ENCODE measurements around the gene PIAS1. TPM values are rescaled to one million over a fixed set of nuclear protein-coding genes. Genes with fewer than 3 reads are reported as not detected.
A peak's percentile ranks its signal among the peaks of the same experiment; 100 is the strongest.
"Not testable (repeated sequence)": the region's sequence is repeated elsewhere in the genome, so short reads cannot be mapped to it uniquely, and the experiment has no call there.

The PIAS1 gene
- 54.5 TPM for total RNA-seq

- peak; percentile 94 for DNase-seq (ENCODE audit: low spot score)
These were observed at the start of gene PIAS1 for GRCh38 chr15:68053701-68054627. PIAS1 (plus strand) TSS chr15:68054315; CDS start chr15:68054327, 12 bp downstream.

- DNase-seq (ENCODE audit: low spot score), result not testable (repeated sequence)
These were observed 46.5 kb upstream of the PIAS1 start for GRCh38 chr15:68007642-68008041.

- no peak for DNase-seq (ENCODE audit: low spot score)
These were observed 43.6 kb upstream of the PIAS1 start for GRCh38 chr15:68010361-68011153.

GRCh38 chr15:68012911-68013310, 41.2 kb upstream of the PIAS1 start:
- peak; percentile 62 for DNase-seq (ENCODE audit: low spot score)

GRCh38 chr15:68014219-68014618, 39.9 kb upstream of the PIAS1 start:
- no peak for DNase-seq (ENCODE audit: low spot score)

- DNase-seq (ENCODE audit: low spot score), result no peak
These were observed 38.9 kb upstream of the PIAS1 start for GRCh38 chr15:68015244-68015643.

- DNase-seq (ENCODE audit: low spot score), result no peak
These were observed 36.9 kb upstream of the PIAS1 start for GRCh38 chr15:68017201-68017600.

- no peak for DNase-seq (ENCODE audit: low spot score)
These were observed 35.2 kb upstream of the PIAS1 start for GRCh38 chr15:68018797-68019444.

- no peak for DNase-seq (ENCODE audit: low spot score)
These were observed 34.1 kb upstream of the PIAS1 start for GRCh38 chr15:68019814-68020525.

- no peak for DNase-seq (ENCODE audit: low spot score)
These were observed 33.4 kb upstream of the PIAS1 start for GRCh38 chr15:68020685-68021084.

GRCh38 chr15:68022061-68022460, 32.1 kb upstream of the PIAS1 start:
- peak; percentile 42 for DNase-seq (ENCODE audit: low spot score)

- no peak for DNase-seq (ENCODE audit: low spot score)
These were observed 30.6 kb upstream of the PIAS1 start for GRCh38 chr15:68023307-68024101.

- no peak for DNase-seq (ENCODE audit: low spot score)
These were observed 28.2 kb upstream of the PIAS1 start for GRCh38 chr15:68025835-68026424.

GRCh38 chr15:68027388-68027787, 26.7 kb upstream of the PIAS1 start:
- no peak for DNase-seq (ENCODE audit: low spot score)

- no peak for DNase-seq (ENCODE audit: low spot score)
These were observed 25.8 kb upstream of the PIAS1 start for GRCh38 chr15:68028137-68028887.

- DNase-seq (ENCODE audit: low spot score), result no peak
These were observed 25.3 kb upstream of the PIAS1 start for GRCh38 chr15:68028888-68029207.

GRCh38 chr15:68029959-68030358, 24.2 kb upstream of the PIAS1 start:
- DNase-seq (ENCODE audit: low spot score), result no peak

- no peak for DNase-seq (ENCODE audit: low spot score)
These were observed 22.7 kb upstream of the PIAS1 start for GRCh38 chr15:68031404-68031803.

- no peak for DNase-seq (ENCODE audit: low spot score)
These were observed 21.4 kb upstream of the PIAS1 start for GRCh38 chr15:68032672-68033071.

- DNase-seq (ENCODE audit: low spot score), result no peak
These were observed 20.0 kb upstream of the PIAS1 start for GRCh38 chr15:68034081-68034480.
